NCI-H748 (cell line): ENCODE measurements around the gene ABCC4.
A peak's percentile ranks its signal among the peaks of the same experiment; 100 is the strongest.

Experiments used
- DNase-seq: peaks from one replicate; lab custom pipeline; 2025; ENCODE audit not compliant: unreplicated experiment; lab: John Stamatoyannopoulos, UW

ABCC4 gene

GRCh38 chr13:95301183-95301967 is at the start of gene ABCC4:
Gene ABCC4, minus strand, starts transcription at chr13:95301451. Its CDS starts 137 bp downstream, at chr13:95301314.
- DNase-seq = peak; percentile 82

GRCh38 chr13:95349267-95349666 is 48.0 kb upstream of the ABCC4 start:
- no peak for DNase-seq

- DNase-seq = no peak
These were observed 42.7 kb upstream of the ABCC4 start for GRCh38 chr13:95343944-95344343.

- DNase-seq = no peak
These were observed 40.2 kb upstream of the ABCC4 start for GRCh38 chr13:95341441-95341840.

- DNase-seq = no peak
These were observed 37.7 kb upstream of the ABCC4 start for GRCh38 chr13:95338905-95339304.

GRCh38 chr13:95337597-95337996 is 36.3 kb upstream of the ABCC4 start:
- no peak for DNase-seq

- no peak for DNase-seq
These were observed 34.4 kb upstream of the ABCC4 start for GRCh38 chr13:95335667-95336066.

- DNase-seq = no peak
These were observed 27.1 kb upstream of the ABCC4 start for GRCh38 chr13:95328386-95328785.

- no peak for DNase-seq
These were observed 25.9 kb upstream of the ABCC4 start for GRCh38 chr13:95327190-95327589.

- DNase-seq = no peak
These were observed 25.4 kb upstream of the ABCC4 start for GRCh38 chr13:95326695-95327094.

- DNase-seq = no peak
These were observed 24.2 kb upstream of the ABCC4 start for GRCh38 chr13:95325485-95325884.

- no peak for DNase-seq
These were observed 22.8 kb upstream of the ABCC4 start for GRCh38 chr13:95323930-95324662.

- DNase-seq = no peak
These were observed 18.5 kb upstream of the ABCC4 start for GRCh38 chr13:95319551-95320274.

- DNase-seq = no peak
These were observed 16.1 kb upstream of the ABCC4 start for GRCh38 chr13:95317039-95317989.

GRCh38 chr13:95315752-95316151 is 14.5 kb upstream of the ABCC4 start:
- DNase-seq = no peak

- DNase-seq = no peak
These were observed 6.3 kb upstream of the ABCC4 start for GRCh38 chr13:95307507-95307906.

- DNase-seq = no peak
These were observed 3.2 kb upstream of the ABCC4 start for GRCh38 chr13:95304453-95304852.

- no peak for DNase-seq
These were observed 730 bp upstream of the ABCC4 start for GRCh38 chr13:95301968-95302393.

- peak; percentile 67 for DNase-seq
These were observed 547 bp downstream of the ABCC4 start for GRCh38 chr13:95300625-95301182.

GRCh38 chr13:95298971-95299621 is 2.2 kb downstream of the ABCC4 start:
- no peak for DNase-seq
